Peyer's patch (tissue), 4 donors: ENCODE measurements around the gene VSTM2L. TPM values are rescaled to one million over a fixed set of nuclear protein-coding genes. Genes with fewer than 3 reads are reported as not detected.

Experiments used
- DNase-seq, 3 donors: peaks; one replicate each; pipeline ENCODE4 v3.0.0-alpha.2; 2017 to 2019
- H3K27ac ChIP-seq, 4 donors: fragments of 200-600 bp; sonication (generic); one replicate each; pipeline ENCODE4 v1.5.1; 2016 to 2019
- H3K27me3 ChIP-seq, 2 donors: fragments of 200-600 bp; sonication (generic); one replicate each; pipeline ENCODE4 v1.5.1; 2019
- H3K36me3 ChIP-seq, 3 donors: fragments of 200-600 bp; sonication (generic); one replicate each; pipeline ENCODE4 v1.5.1; 2016 to 2019
- H3K4me1 ChIP-seq, 4 donors: fragments of 200-600 bp; sonication (generic); one replicate each; pipeline ENCODE4 v1.5.1; 2016 to 2019
- H3K4me3 ChIP-seq, 4 donors: fragments of 200-600 bp; sonication (generic); 1 replicate in 3 of 4; 2 replicates in 1 of 4; pipeline ENCODE4 v1.5.1; 2016 to 2019; ENCODE audit warnings: mild to moderate bottlenecking in 1 of 4
- H3K9me3 ChIP-seq, 4 donors: fragments of 200-600 bp; sonication (generic); one replicate each; pipeline ENCODE4 v1.5.1; 2016 to 2019; ENCODE audit warnings: mild to moderate bottlenecking in 1 of 4
- CTCF ChIP-seq, 6 experiments: fragments of 450-650 bp in 4 of 6; fragments of 200-600 bp in 2 of 6; sonication (generic) in 1 of 6; IDR thresholded peaks; one replicate each; pipeline ENCODE4 v1.5.1; 2017 to 2019; ENCODE audit warnings: antibody characterized with exemption in 6 of 6, mild to moderate bottlenecking in 3 of 6, moderate library complexity in 1 of 6
- POLR2A ChIP-seq, 2 donors: fragments of 450-650 bp; IDR thresholded peaks; one replicate each; pipeline ENCODE4 v1.5.1; 2017; ENCODE audit warnings: antibody characterized with exemption in 2 of 2, mild to moderate bottlenecking in 2 of 2, moderate library complexity in 2 of 2
- total RNA-seq, 4 donors: library from RNA; depleted of rRNA; stranded (reverse); fragments of >200 nt; gene quantifications; one replicate each; pipeline ENCODE4 v1.1.0, GENCODE V29; 2016

The VSTM2L gene
- total RNA-seq, 4 donors from 2014 or later, result 0.57 to 3.7 (median 0.80) TPM; not detected in 1

GRCh38 chr20:37973059-37973910 lies 70.4 kb downstream of the VSTM2L start:
- TF ChIP-seq POLR2A (IDR thresholded peaks at IDR 0.05) (no peak), CTCF (IDR thresholded peaks at IDR 0.05) (no peak)
- no peaks in the 10 kb centered on the region for H3K4me1 ChIP-seq
- no peak for DNase-seq
- H3K9me3 ChIP-seq, result no peaks in the 10 kb centered on the region
- H3K4me3 ChIP-seq, result no peak overlapping the region
- H3K27ac ChIP-seq, result no peak overlapping the region
- H3K36me3 ChIP-seq, result no peaks in the 10 kb centered on the region
- H3K27me3 ChIP-seq, result no peaks in the 10 kb centered on the region

GRCh38 chr20:37976887-37977286 lies 74.0 kb downstream of the VSTM2L start:
- Histone ChIP-seq H3K27ac (no peak overlapping the region), H3K9me3 (no peaks in the 10 kb centered on the region), H3K27me3 (no peaks in the 10 kb centered on the region), H3K36me3 (peaks cover 0 to 9% (median 0%) of the 10 kb centered on the region in 3 donors), H3K4me1 (no peaks in the 10 kb centered on the region), H3K4me3 (no peak overlapping the region)
- TF ChIP-seq POLR2A (IDR thresholded peaks at IDR 0.05) (no peak), CTCF (IDR thresholded peaks at IDR 0.05) (no peak)
- no peak for DNase-seq

- H3K4me3 ChIP-seq, result no peak overlapping the region
- no peaks in the 10 kb centered on the region for H3K4me1 ChIP-seq
- no peak for DNase-seq
- H3K9me3 ChIP-seq, result no peaks in the 10 kb centered on the region
- H3K27ac ChIP-seq, result no peak overlapping the region
- no peak for TF ChIP-seq CTCF (IDR thresholded peaks at IDR 0.05)
- TF ChIP-seq POLR2A (IDR thresholded peaks at IDR 0.05), result no peak
- H3K27me3 ChIP-seq, result no peaks in the 10 kb centered on the region
- H3K36me3 ChIP-seq, result peaks cover 0 to 14% (median 0%) of the 10 kb centered on the region in 3 donors
Observed at GRCh38 chr20:37977338-37977737, 74.4 kb downstream of the VSTM2L start.

- no peak overlapping the region for H3K4me3 ChIP-seq
- H3K9me3 ChIP-seq, result no peaks in the 10 kb centered on the region
- H3K27me3 ChIP-seq, result no peaks in the 10 kb centered on the region
- H3K36me3 ChIP-seq, result peaks cover 0 to 18% (median 0%) of the 10 kb centered on the region in 3 donors
- no peak overlapping the region for H3K27ac ChIP-seq
- TF ChIP-seq CTCF (IDR thresholded peaks at IDR 0.05) (no peak), POLR2A (IDR thresholded peaks at IDR 0.05) (no peak)
- no peaks in the 10 kb centered on the region for H3K4me1 ChIP-seq
- DNase-seq, result no peak
Observed at GRCh38 chr20:37977786-37978185, 74.9 kb downstream of the VSTM2L start.

GRCh38 chr20:37979021-37979985 lies 76.4 kb downstream of the VSTM2L start:
- H3K27ac ChIP-seq, result no peak overlapping the region
- H3K27me3 ChIP-seq, result no peaks in the 10 kb centered on the region
- H3K4me1 ChIP-seq, result no peaks in the 10 kb centered on the region
- no peak for DNase-seq
- no peaks in the 10 kb centered on the region for H3K9me3 ChIP-seq
- H3K36me3 ChIP-seq, result peaks cover 0 to 25% (median 0%) of the 10 kb centered on the region in 3 donors
- H3K4me3 ChIP-seq, result no peak overlapping the region
- TF ChIP-seq POLR2A (IDR thresholded peaks at IDR 0.05), result no peak
- TF ChIP-seq CTCF (IDR thresholded peaks at IDR 0.05), result no peak
